GM21529 (cell line): ENCODE data around the gene HSPA14.
"Not testable (repeated sequence)": the region's sequence is repeated elsewhere in the genome, so short reads cannot be mapped to it uniquely, and the experiment has no call there.

Experiments used
- ATAC-seq: cut with Tn5 transposase; IDR thresholded peaks from one replicate; pipeline ENCODE4 v1.9.1; 2021; ENCODE audit not compliant: unreplicated experiment

The HSPA14 gene, protein sequence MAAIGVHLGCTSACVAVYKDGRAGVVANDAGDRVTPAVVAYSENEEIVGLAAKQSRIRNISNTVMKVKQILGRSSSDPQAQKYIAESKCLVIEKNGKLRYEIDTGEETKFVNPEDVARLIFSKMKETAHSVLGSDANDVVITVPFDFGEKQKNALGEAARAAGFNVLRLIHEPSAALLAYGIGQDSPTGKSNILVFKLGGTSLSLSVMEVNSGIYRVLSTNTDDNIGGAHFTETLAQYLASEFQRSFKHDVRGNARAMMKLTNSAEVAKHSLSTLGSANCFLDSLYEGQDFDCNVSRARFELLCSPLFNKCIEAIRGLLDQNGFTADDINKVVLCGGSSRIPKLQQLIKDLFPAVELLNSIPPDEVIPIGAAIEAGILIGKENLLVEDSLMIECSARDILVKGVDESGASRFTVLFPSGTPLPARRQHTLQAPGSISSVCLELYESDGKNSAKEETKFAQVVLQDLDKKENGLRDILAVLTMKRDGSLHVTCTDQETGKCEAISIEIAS

DNA sequence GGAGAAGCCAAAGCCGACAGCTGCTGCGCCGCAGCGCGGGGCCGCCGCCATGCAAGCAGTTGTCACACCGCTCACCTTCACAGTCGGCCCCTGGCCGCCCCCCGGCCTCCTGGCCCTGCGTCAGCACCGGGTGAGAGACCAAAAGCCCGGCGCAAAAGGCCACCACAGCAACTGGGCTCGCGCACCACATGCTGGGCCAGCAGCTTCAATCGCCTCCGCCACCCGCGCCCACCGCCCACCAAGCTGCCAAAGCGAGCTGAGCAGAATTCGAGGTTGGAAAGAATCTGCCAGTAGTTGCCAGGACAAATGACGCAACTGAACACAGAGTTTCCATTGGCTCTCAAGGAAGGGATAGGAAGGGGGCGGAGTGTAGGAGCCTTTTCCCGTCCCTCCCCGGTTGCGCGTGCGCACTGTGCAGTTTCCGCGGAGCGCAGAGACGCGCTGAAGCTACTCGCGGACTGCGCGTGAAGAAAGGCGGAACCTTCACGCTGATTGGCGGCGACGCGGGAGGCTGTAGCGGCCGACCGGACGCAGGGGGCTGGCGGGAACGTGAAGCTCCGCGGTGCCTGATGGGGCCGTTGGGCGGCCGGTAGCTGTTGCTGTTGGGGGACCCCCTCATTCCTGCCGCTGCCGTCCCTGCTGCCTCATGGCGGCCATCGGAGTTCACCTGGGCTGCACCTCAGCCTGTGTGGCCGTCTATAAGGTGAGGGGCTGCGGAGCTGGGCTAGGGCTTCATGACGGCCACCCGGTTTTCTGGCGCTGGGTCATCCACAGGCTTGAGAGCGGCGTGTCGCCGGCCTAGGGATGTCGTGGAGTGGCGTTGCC, at the start of gene HSPA14, which contains the start of the genes CDNF and MSANTD7:
HSPA14 (plus strand) TSS at position 550 of the 825 bp plus-strand sequence; CDS start at position 647, 97 bp downstream.
CDNF (minus strand) TSS at position 281 of the 825 bp plus-strand sequence; CDS start at position 190, 91 bp downstream.
MSANTD7 (plus strand) TSS at position 550 of the 825 bp plus-strand sequence. CDS start 3,979 bp downstream, outside the sequence.
- peak; percentile 91 for ATAC-seq

DNA sequence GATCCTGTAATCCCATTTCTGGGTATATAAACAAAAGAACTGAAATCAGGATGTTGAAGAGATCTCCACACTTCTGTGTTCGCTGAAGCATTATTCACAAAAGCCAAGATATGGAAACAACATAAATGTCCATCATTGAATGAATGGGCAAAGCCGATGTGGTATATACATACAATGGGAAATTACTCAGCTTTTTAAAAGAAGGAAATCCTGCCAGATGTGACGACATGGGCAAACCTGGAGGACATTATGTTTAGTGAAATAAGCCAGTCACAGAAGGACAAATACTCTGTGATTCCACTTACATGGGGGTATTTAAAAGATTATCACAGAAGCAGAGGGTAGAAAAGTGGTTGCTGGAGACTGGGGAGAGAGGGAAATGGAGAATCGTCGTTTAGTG, 39.5 kb upstream of the HSPA14 start:
- ATAC-seq = no peak

DNA sequence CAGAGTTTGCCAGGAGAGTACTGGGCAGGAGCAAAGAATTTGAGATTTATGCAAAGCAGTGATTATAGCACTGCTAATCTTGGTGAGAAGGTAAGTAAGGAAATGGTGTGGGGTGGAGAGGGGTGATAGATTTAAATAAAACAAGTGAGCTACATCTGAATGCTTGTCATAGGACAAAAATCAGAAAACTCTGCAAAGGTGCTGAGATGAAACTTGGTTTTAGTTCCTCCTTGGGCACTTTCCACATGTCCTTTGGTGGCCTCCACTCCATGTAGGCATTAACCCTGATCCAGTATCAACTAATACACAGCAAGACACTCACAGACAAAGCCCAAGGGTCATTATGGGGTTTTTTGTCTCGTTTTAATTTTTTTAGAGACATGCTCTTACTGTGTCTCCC, 37.7 kb upstream of the HSPA14 start:
- ATAC-seq = no peak

DNA sequence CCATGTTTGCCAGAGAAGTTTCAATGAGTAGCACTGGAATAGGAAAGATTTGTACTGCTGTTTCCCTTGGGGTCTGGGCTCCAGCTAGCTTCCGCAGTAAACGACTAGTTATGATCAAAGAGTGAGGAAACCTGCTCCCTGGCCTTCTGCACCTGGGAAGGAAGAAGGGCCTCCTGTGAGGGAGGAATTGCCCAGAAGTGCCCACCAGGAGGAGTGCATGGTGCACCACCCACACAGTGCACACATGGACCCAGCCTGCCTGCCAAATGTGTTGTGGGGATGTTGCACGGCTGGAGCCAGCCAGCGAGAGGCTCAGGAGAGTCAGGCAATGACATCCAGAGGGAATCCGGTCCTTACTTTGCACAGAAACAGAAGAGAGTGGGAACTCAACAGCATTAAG, 36.4 kb upstream of the HSPA14 start:
- ATAC-seq = no peak

DNA sequence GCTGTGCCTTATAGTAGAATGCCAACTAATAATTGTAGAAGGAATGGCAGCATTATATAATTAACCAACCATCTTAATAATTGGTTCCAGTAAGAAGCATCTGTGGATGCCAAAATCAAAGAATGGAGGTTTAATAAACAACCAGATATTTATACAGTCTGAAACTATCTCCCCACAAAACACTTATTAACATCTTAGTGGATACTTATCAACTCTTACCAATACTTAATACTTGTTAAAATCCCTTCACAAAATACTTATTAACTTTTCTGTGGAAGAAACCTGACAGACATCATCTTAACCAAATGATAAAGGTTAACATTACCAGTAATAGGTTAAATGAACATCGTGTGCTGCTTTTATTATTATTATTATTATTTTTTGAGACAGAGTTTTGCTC, 34.3 kb upstream of the HSPA14 start:
- no peak for ATAC-seq

DNA sequence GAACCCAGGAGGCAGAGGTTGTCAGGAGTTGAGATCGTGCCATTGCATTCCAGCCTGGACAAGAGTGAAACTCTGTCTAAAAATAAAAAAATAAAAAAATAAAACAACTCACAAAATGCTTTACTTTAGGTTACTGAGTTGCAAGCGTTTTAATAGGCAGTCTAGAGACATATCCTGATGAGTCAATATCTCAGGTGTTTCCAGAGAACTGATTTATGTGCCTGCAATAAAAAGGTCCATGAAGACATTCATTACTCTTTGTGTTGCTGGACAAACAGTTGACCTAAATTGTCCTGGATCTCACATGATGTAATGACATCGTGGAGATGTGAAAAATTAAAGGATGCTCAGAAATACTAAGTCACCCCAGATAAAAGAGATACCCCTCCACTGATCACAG, 31.8 kb upstream of the HSPA14 start:
- ATAC-seq = no peak

DNA sequence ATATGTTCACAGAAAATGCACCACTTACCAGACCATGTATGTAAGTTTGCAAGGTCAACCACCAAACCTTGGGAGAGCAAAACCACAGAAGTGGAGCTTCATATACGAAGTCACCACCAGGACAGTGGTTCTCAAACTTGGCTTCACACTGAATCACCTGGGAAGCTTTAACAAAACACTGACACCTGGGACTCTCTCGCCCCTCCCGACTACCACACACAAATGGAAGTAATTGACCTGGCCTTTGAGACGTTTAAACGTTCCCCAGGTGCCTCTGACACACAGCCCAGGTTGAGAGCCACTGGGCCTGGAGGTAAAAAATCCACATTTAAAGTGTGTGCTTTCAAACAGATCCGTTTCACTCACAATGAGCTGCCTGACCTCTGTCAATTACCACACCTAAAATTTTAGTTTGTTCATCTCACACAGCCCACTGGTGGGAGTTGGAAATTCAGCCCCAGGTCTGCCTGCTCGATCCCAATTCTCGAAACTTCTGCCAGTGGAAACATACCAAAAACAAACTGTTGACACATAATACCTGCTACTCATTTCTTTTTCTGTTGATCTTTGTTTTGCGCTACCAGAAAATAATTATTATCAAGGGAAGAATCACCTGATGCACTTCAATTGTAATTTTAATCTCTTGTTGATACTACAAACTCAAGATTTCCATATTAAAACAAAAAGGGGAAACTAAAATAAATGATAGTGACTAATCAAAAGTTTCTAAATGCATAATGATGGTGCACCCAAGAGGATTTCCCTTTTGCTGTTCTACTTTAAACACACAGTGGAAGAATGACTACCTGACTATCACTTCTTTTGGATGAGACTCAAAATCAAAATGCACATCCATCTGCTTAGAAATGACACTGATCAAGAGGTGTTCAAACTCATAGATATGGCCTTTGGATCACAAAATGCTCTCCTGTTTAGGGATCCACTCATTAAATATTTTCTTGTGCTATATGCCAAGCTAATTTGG, 26.8 kb upstream of the HSPA14 start:
- no peak for ATAC-seq

DNA sequence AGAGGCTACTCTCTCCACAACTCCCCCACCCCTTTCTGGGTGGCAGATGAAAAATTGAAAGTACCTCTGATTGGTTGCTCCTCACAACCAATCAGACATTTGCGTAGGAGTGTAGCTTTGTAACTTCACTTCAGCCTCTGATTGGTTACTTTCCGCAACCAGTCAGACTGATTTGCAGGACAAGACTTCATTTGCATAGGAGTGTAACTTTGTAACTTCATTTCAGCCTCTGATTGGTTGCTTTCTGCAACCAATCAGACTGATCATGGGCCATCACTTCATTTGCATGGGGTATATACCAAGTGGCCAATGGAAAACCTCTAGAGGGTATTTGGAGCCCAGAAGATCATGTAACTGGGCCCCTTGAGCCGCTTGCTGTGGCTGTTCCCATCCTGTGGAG, 25.8 kb upstream of the HSPA14 start:
- ATAC-seq = no peak

DNA sequence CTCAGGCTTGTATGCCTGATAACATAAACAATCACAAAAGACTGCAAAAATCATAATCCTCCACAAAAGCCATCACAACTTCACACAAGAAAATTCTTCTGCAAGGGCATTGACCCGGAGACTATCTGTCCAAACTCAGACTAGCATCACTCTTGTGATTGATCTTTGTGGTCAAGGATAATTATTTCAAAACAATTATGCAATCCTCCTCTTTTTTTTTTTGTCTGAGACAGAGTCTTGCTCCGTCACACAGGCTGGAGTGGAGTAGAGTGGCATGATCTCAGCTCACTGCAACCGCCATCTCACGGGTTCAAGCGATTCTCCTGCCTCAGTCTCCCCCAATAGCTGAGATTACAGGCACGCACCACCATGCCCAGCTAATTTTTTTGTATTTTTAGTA, 22.4 kb upstream of the HSPA14 start:
- no peak for ATAC-seq

DNA sequence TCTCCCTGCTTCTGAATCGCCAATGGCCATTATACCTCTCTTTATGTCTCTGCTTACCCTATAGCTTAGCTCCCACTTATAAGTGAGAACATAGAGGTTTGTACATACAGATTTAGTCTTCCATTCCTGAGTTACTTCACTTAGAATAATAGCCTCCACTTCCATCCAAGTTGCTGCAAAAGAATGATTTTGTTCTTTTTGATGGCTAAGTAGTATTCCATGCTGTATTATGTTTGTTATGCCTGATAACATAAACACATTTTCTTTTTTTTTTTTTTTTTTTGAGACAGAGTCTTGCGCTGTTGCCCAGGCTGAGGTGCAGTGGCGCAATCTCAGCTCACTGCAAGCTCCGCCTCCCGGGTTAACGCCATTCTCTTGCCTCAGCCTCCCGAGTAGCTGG, 21.4 kb upstream of the HSPA14 start:
- ATAC-seq = not testable (repeated sequence)

DNA sequence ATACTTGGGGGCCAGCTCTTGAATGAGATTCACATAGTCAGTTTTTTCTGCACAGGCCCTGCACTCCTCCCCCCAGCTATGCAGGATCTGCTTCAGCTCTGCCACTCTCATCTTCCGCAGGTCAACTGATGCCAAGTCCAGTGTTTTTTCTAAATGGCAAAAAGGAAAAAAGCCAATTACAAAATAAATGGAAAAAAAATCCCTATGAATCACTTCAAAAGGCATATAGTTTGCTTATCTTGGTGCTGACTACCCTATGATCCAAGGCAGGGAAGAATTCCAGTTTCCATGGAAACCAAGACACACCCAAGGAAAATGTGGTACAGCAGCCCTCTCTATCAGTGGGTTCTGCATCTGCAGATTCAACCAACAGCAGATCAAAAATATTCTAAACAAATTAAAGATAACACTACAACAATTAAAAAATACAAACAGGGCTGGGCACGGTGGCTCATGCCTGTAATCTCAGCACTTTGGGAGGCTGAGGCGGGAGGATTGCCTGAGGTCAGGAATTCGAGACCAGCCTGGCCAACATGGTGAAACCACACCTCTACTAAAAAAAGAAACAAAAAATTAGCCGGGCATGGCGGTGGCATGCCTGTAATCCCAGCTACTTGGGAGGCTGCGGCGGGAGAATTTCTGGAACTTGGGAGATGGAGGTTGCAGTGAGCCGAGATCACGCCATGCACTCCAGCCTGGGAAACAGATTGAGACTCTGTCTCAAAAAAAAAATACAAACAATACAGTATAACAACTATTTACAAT, 17.9 kb upstream of the HSPA14 start:
- ATAC-seq = no peak

DNA sequence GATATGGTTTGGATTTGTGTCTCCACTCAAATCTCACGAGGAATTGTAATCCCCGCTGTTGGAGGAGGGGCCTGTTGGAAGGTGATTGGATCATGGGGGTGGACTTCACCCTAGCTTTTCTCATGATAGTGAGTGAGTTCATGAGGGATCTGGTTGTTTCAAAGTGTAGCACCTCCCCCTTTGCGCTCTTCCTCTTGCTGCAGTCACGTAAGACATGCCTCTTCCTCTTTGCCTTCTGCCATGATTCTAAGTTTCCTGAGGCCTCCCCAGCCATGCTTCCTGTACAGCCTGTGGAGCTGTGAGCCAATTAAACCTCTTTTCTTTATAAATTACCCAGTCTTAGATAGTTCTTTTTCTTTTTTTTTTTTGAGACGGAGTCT, 17.3 kb upstream of the HSPA14 start:
- no peak for ATAC-seq

DNA sequence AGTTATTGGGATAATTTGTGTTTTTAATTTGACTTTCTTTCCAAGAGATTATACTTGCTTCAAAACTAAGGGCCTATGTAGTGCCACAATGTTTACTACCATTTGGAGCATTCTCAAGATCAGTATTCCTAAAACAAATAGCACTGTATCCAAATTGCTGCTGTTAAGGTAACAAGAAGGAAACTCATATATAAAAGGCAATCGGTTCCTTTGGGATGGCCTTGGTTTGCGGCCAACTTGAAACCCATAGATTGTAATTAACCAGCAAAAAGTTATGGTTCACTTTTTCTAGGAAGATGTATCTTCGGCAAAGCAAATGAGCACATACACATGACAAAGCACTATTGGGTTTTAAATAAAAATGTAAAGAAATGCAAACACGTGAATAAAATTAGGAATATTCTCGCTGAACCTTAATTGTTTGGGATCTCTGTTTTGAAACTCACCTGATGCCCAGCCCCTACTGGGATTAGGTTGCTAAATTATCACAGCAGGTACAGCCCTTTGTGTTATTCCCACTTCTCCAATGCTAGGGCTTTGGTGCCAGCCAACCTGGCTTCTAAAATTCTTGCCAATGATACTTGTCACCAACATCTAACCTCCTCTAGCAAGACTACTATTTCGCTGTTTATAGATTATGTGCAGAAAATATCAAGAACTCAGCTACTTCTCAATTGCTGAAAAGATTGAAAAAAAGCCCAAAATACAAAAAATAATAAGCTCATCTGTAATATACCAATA, 16.3 kb upstream of the HSPA14 start:
- no peak for ATAC-seq

DNA sequence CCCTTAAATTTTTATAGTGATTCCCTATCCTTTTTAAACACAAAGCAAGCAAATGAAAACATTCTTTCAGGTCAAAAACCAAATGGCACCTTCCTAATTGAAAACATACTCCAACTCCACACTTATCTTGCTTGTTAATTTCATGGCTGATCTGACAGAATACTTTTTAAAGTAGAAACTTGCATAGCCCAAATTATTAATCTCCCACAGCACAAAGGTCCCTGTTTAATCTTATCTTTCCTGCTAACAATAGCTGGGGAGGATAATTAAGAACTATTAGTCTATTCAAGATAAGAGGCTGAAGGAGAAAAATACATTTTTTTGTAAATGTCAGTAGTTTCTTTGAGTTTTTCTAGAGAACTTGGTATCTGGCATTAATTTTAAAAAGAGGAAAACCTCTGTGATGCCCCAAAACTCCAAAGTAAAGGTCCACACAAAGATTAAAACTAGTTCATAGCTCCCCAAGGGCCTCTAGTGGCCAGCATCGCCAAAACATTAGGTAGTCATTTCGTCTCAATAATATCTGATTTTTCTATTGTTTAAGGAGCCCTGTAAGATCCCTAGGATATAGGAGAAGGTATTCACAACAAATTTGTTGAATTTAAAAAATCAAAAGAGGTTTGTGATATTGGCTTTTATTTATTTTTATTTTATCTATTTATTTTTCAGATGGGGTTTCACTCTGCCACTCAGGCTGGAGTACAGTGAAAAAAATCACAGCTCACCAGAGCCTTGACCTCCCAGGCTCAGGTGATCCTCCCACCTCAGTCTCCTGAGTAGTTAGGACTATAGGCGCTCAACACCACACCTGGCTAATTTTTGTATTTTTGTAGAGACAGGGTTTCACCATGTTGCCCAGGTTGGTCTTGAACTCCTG, 15.0 kb upstream of the HSPA14 start:
- ATAC-seq = no peak

DNA sequence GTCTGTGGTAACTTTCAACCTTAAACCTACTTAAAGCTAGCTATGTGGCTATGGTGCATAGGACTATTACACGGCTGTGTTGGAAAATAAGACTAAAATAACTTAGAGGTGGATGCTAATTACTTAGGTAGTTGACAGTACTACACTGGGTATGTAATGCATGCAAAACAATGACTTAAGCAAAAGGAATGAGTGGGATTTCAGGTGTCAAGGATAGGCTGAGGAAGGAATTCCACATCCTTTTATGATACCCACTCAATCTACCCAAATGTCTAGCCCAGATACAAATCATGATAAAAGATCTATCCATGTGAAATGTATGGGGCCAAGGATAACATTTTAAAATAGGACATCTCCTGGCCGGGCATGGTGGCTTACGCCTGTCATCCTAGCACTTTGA, 14.1 kb upstream of the HSPA14 start:
- no peak for ATAC-seq

DNA sequence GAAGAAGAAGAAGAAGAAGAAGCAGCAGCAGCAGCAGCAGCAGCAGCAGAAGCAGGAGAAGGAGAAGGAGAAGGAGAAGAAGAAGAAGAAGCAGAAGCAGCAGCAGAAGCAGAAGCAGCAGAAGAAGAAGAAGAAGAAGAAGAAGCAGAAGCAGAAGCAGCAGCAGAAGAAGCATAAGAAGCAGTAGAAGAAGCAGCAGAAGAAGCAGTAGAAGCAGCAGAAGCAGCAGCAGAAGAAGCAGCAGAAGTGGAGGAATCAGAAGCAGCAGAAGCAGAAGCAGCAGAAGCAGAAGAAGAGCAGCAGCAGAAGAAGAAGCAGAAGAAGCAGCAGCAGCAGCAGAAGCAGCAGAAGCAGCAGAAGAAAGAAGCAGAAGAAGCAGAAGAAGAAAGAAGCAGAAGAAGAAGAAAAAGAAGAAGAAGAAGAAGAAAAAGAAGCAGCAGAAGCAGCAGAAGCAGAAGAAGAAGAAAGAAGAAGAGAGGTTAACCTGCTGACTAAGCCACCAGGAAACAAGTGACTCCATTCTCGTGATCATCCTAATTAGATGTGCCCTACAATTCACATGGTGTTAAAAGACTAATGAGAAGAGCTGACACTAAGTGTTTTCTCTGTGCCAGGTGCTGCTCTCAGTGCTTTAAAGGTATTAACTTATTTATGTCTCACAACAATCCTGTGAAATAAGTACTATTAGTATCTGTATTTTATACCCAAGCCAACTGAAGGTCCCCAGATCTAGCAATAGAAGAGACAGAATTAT, 11.9 kb upstream of the HSPA14 start:
- ATAC-seq = no peak

DNA sequence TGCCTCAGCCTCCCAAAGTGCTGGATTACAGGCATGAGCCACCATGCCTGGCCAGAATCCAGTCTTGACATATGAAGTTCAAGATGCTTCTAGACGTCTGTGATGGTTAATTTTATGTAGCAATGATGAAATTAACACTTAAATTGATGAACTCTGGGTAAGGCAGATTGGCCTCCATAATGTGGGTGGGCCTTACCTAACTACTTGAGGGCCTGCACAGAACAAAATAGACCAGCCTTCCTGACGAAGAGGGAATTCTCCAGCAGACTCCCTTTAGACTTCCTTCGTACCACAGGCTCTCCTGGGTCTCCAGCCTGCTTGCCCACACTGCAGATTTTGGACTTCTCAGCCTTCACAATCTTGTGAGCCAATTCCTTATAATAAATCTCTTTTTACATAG, 5.0 kb upstream of the HSPA14 start:
- no peak for ATAC-seq
